Bronchial epithelial cell (primary cell): ENCODE results near the gene PLCG1. TPM values are rescaled to one million over a fixed set of nuclear protein-coding genes. Genes with fewer than 3 reads are reported as not detected.

ENCODE experiments used
- DNase-seq: peaks from one replicate; pipeline ENCODE4 v3.0.0-alpha.2; 2010; ENCODE audit warnings: low read depth
- FAIRE-seq: peaks from 2 replicates; lab custom pipeline; 2011; peaks lifted over from hg19 to GRCh38; lab: Jason Lieb, UNC
- H3K27me3 ChIP-seq: 2 replicates; pipeline ENCODE4 v1.5.1; 2011; ENCODE audit warnings: low read length; ENCODE audit not compliant: control insufficient read depth, insufficient read depth
- H3K36me3 ChIP-seq: 2 replicates; pipeline ENCODE4 v1.5.1; 2011; ENCODE audit warnings: low read length; ENCODE audit not compliant: control insufficient read depth, insufficient read depth
- H3K4me3 ChIP-seq: 2 replicates; pipeline ENCODE4 v1.5.1; 2011; ENCODE audit warnings: mild to moderate bottlenecking, low read depth, low read length, control low read depth
- CTCF ChIP-seq: IDR thresholded peaks from 2 replicates; pipeline ENCODE4 v1.5.1; 2011; ENCODE audit warnings: mild to moderate bottlenecking, moderate library complexity, low read length, control low read depth, inconsistent platforms; ENCODE audit not compliant: insufficient read depth, severe bottlenecking
- total RNA-seq: library from RNA; depleted of rRNA; stranded (reverse); fragments of >200 nt; gene quantifications from 2 replicates; pipeline ENCODE4 v1.2.1, GENCODE V29; 2014

Gene PLCG1
- total RNA-seq, 1 donor from 2014 or later = 20.8 TPM

DNA sequence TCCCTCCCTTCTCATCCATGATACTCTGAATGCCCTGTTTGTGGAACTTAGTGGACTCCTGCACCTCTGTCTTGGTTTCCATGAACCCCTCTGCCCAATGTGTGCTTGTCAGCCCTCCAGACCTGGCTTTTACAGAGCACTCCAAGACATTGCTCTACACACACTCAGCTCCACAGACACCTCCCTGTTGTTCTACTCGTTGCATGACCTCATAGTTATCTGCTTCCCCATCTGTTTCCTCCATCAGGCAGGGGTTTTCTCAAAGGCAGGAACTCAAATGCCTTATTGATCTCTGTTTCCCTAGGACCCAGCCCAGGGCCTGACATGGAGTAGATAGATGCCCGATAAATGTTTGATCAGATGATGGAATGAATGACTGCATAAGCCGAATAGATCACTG, 13.3 kb downstream of the PLCG1 start:
- Histone ChIP-seq H3K36me3 (no peaks in the 10 kb centered on the region), H3K4me3 (no peak overlapping the region), H3K27me3 (no peaks in the 10 kb centered on the region)
- DNase-seq (no peak), FAIRE-seq (no peak)
- TF ChIP-seq CTCF = no peak

DNA sequence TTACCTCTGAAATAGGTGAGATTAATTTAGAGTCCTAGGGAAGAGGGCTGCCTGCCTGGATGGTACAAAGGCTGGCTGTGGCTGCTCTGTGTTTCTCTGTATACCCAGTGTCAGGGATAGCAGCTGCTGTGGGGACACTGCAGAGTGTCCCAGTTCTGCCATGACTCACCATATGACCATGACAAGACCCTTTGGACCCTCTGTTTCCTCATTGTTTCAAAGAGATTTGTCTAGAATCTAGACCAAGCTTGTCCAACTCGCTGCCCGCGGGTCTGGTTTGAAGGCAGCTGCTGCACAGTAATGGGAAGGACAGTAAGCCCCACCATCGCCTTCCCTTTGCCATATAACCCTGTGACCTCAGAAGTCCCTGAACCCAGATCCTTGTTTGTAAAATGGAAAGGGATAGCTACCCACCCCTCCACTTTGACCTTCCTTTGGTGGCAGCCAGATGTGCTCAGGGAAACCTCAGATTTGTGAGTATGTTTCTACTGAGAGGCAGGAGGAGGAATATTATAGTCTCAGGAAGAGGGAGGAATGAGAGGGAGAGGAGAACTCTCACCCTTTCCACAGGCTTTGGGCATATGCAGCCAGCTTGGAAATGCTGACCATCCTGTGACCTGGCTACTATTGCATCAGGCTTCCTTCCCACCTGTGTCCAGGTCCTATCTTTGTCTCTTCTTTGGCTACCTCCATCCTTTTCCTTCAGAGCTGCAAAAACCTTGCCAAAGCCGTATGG, 14.0 kb downstream of the PLCG1 start:
- FAIRE-seq (no peak), DNase-seq (no peak)
- Histone ChIP-seq H3K4me3 (no peak overlapping the region), H3K27me3 (no peaks in the 10 kb centered on the region), H3K36me3 (no peaks in the 10 kb centered on the region)
- no peak for TF ChIP-seq CTCF

GRCh38 chr20:41152108-41152757, 14.9 kb downstream of the PLCG1 start:
- no peaks in the 10 kb centered on the region for H3K27me3 ChIP-seq
- no peak for TF ChIP-seq CTCF
- no peaks in the 10 kb centered on the region for H3K36me3 ChIP-seq
- FAIRE-seq (no peak), DNase-seq (no peak)
- H3K4me3 ChIP-seq = no peak overlapping the region

DNA sequence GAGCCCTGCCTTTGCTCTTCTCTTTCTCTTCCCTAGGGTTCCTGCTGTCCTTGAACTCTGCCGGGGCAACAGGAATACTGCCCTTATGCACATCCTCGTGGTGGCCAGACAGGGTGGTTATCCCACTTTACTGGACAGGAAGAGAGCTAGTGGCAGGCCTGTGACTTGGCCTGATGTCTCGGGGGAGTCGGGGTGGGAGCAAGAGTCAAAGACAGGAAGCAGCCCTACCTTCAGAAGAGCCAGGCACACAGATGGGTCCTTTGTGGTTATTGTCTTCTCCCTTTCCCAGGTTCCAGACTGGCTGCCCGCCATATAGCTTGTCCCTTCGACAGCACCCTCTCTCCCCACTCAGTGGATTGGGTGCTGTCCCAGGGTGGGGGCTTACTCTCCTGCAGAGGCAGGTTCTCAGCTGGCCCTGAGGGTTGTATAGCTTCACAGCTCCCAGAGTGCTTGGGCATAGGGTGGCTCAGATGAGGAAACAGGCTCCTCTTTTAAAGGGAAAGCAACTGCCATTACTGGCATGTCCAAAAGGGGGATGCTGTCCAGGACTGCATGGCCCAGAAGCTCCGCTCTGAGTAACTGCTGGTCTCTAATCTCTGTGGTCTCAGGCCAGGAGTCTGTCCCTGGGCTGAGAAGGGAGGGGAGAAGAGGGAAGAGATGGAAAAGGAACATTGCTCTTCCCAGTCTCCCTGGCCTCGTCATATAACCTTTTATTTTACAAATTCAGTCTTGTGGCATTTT, 17.3 kb downstream of the PLCG1 start:
- DNase-seq (no peak), FAIRE-seq (no peak)
- TF ChIP-seq CTCF = no peak
- Histone ChIP-seq H3K27me3 (no peaks in the 10 kb centered on the region), H3K4me3 (no peak overlapping the region), H3K36me3 (no peaks in the 10 kb centered on the region)

DNA sequence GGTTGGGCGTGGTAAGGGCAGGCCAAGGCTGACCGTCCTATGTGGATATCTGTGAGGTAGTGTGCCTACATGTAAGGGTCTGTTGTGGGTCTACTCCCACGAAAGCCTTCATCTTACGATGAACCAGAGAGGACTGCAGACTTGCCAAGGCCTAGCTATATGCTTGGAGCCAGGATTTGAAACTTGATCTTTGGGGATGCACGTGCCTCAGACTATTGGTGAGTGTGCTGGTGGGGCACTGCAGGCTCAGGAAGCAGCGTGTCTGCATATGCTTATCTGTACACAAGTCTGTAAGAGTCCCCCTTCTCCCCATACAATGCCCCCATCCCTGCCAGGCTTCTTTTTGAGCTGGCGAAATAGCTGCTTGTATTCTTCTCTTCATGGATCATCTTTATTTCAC, 17.9 kb downstream of the PLCG1 start:
- Histone ChIP-seq H3K27me3 (no peaks in the 10 kb centered on the region), H3K4me3 (no peak overlapping the region), H3K36me3 (peaks cover 6% of the 10 kb centered on the region)
- TF ChIP-seq CTCF = no peak
- FAIRE-seq (no peak), DNase-seq (no peak)
